H1 (cell line): ENCODE data around the gene C10orf95. TPM values are rescaled to one million over a fixed set of nuclear protein-coding genes. Genes with fewer than 3 reads are reported as not detected.

Experiments used
- CTCF ChIA-PET: fragments of 300-600 bp; sonication (Branson Sonifier 250); formaldehyde crosslinking; loops from one replicate; lab custom pipeline; 2021; ENCODE audit not compliant: partially characterized antibody; lab: Charles Lee
- POLR2A ChIA-PET: fragments of 300-600 bp; sonication (Branson Sonifier 250); formaldehyde crosslinking; loops from one replicate; lab custom pipeline; 2021; ENCODE audit warnings: inconsistent platforms; ENCODE audit not compliant: partially characterized antibody; lab: Charles Lee
- DNase-seq, 2 experiments: peaks; one replicate each; pipeline versions ENCODE4 v3.0.0 to v3.0.0-alpha.2; 2010 to 2022; ENCODE audit warnings: low spot score in 2 of 2, low read depth in 1 of 2, mixed read lengths in 1 of 2
- FAIRE-seq: peaks from 2 replicates; lab custom pipeline; 2011; peaks lifted over from hg19 to GRCh38; lab: Jason Lieb, UNC
- H2AFZ ChIP-seq: 2 replicates; pipeline ENCODE4 v1.8.1; 2012; ENCODE audit warnings: low read length, inconsistent platforms
- H2AK5ac ChIP-seq: 2 replicates; pipeline ENCODE4 v1.6.1; 2013; ENCODE audit warnings: low read depth, low read length
- H2BK120ac ChIP-seq: replicated peaks from 2 replicates; pipeline ENCODE3; 2013; ENCODE audit warnings: low read depth, low read length, inconsistent platforms
- H2BK12ac ChIP-seq: 2 replicates; pipeline ENCODE4 v1.6.1; 2013; ENCODE audit warnings: low read depth, low read length
- H2BK15ac ChIP-seq: 2 replicates; pipeline ENCODE4 v1.6.1; 2013; ENCODE audit warnings: low read length
- H2BK20ac ChIP-seq: 2 replicates; pipeline ENCODE4 v1.6.1; 2013; ENCODE audit warnings: low read length
- H2BK5ac ChIP-seq: 2 replicates; pipeline ENCODE4 v1.6.1; 2013; ENCODE audit warnings: low read depth, low read length
- H3K14ac ChIP-seq: 2 replicates; pipeline ENCODE4 v1.6.1; 2013; ENCODE audit warnings: inconsistent platforms; ENCODE audit not compliant: insufficient read length
- H3K18ac ChIP-seq: 2 replicates; pipeline ENCODE4 v1.6.1; 2013; ENCODE audit warnings: low read length; ENCODE audit errors: extremely low read depth
- H3K23ac ChIP-seq: 2 replicates; pipeline ENCODE4 v1.6.1; 2013; ENCODE audit warnings: inconsistent platforms; ENCODE audit not compliant: insufficient read length
- H3K23me2 ChIP-seq: 2 replicates; pipeline ENCODE4 v1.6.1; 2013; ENCODE audit warnings: low read depth, low read length
- H3K27ac ChIP-seq: 2 replicates; pipeline ENCODE4 v1.6.1; 2011; ENCODE audit warnings: low read depth, low read length, inconsistent platforms
- H3K27me3 ChIP-seq, 4 experiments: replicated peaks in 1 of 4; 1 replicate in 1 of 4; 2 replicates in 3 of 4; pipeline versions ENCODE4 v1.6.1 to v1.8.1; 2011 to 2013; ENCODE audit warnings: low read length in 3 of 4, mild to moderate bottlenecking in 3 of 4, inconsistent platforms in 2 of 4, mixed read lengths in 2 of 4, moderate library complexity in 1 of 4; ENCODE audit not compliant: control insufficient read depth in 3 of 4, insufficient read depth in 3 of 4; ENCODE audit errors: extremely low read depth in 1 of 4
- H3K36me3 ChIP-seq, 4 experiments: 2 replicates each; pipeline versions ENCODE4 v1.6.1 to v1.8.1; 2011 to 2013; ENCODE audit warnings: mild to moderate bottlenecking in 4 of 4, low read length in 3 of 4, moderate library complexity in 2 of 4, control low read depth in 1 of 4, inconsistent platforms in 1 of 4; ENCODE audit not compliant: insufficient read depth in 4 of 4, control insufficient read depth in 2 of 4
- H3K4ac ChIP-seq: replicated peaks from 2 replicates; pipeline ENCODE3; 2013; ENCODE audit warnings: low read length, low read depth, mixed read lengths, inconsistent platforms; ENCODE audit not compliant: insufficient read length
- H3K4me1 ChIP-seq, 4 experiments: replicated peaks in 1 of 4; 1 replicate in 1 of 4; 2 replicates in 3 of 4; pipeline versions ENCODE4 v1.6.1 to v1.8.1; 2011 to 2013; ENCODE audit warnings: low read length in 3 of 4, inconsistent platforms in 2 of 4, mixed read lengths in 1 of 4; ENCODE audit not compliant: insufficient read depth in 4 of 4, control insufficient read depth in 3 of 4
- H3K4me2 ChIP-seq, 2 experiments: 2 replicates each; pipeline versions ENCODE4 v1.6.1 to v1.8.1; 2011 to 2013; ENCODE audit warnings: low read depth in 2 of 2, low read length in 2 of 2, control low read depth in 1 of 2, inconsistent platforms in 1 of 2, mild to moderate bottlenecking in 1 of 2; ENCODE audit not compliant: insufficient read depth in 1 of 2
- H3K4me3 ChIP-seq, 4 experiments: fragments of 200-600, 300-600 bp in 1 of 4; sonication (generic), shearing (Covaris generic), sonication (Bioruptor Twin) in 1 of 4; 2 replicates each; pipeline versions ENCODE4 v1.5.1 to v1.8.1; 2011 to 2016; ENCODE audit warnings: low read length in 4 of 4, low read depth in 3 of 4, control low read depth in 2 of 4, inconsistent platforms in 2 of 4, mild to moderate bottlenecking in 2 of 4, mixed read lengths in 1 of 4, moderate library complexity in 1 of 4; ENCODE audit not compliant: insufficient read depth in 2 of 4; ENCODE audit errors: extremely low read depth in 1 of 4
- H3K56ac ChIP-seq: replicated peaks from 2 replicates; pipeline ENCODE3; 2013; ENCODE audit warnings: low read depth, mild to moderate bottlenecking, mixed read lengths, low read length, inconsistent platforms; ENCODE audit not compliant: insufficient read length
- H3K79me1 ChIP-seq: 2 replicates; pipeline ENCODE4 v1.6.1; 2013; ENCODE audit warnings: low read depth, low read length, control low read depth
- H3K79me2 ChIP-seq, 2 experiments: 2 replicates each; pipeline versions ENCODE4 v1.6.1 to v1.8.1; 2012 to 2013; ENCODE audit warnings: low read length in 2 of 2, mild to moderate bottlenecking in 2 of 2, inconsistent platforms in 1 of 2; ENCODE audit not compliant: insufficient read depth in 2 of 2, control insufficient read depth in 1 of 2
- H3K9ac ChIP-seq, 4 experiments: replicated peaks in 1 of 4; 1 replicate in 1 of 4; 2 replicates in 3 of 4; pipeline versions ENCODE4 v1.6.1 to v1.8.1; 2011 to 2013; ENCODE audit warnings: low read depth in 3 of 4, low read length in 3 of 4, control low read depth in 2 of 4, mild to moderate bottlenecking in 2 of 4, moderate library complexity in 2 of 4, inconsistent platforms in 1 of 4; ENCODE audit errors: extremely low read depth in 1 of 4
- H3K9me3 ChIP-seq, 2 experiments: 2 replicates each; pipeline versions ENCODE4 v1.6.1 to v1.8.1; 2012 to 2013; ENCODE audit warnings: mild to moderate bottlenecking in 2 of 2, moderate library complexity in 2 of 2, control low read depth in 1 of 2, inconsistent platforms in 1 of 2, low read depth in 1 of 2, low read length in 1 of 2, mixed read lengths in 1 of 2; ENCODE audit not compliant: insufficient read depth in 2 of 2
- H4K20me1 ChIP-seq, 2 experiments: replicated peaks in 1 of 2; 2 replicates each; pipeline versions ENCODE3 to v1.8.1; 2011 to 2013; ENCODE audit warnings: inconsistent platforms in 2 of 2, low read length in 2 of 2, mild to moderate bottlenecking in 1 of 2; ENCODE audit not compliant: insufficient read depth in 2 of 2, control insufficient read depth in 1 of 2
- H4K5ac ChIP-seq: 2 replicates; pipeline ENCODE4 v1.6.1; 2013; ENCODE audit warnings: low read length, low read depth, mixed read lengths, inconsistent platforms; ENCODE audit not compliant: insufficient read length
- H4K8ac ChIP-seq: 2 replicates; pipeline ENCODE4 v1.8.0; 2013; ENCODE audit warnings: mild to moderate bottlenecking, moderate library complexity, low read length, inconsistent platforms; ENCODE audit not compliant: insufficient read depth; ENCODE audit errors: extremely low read depth
- H4K91ac ChIP-seq: replicated peaks from 2 replicates; pipeline ENCODE3; 2013; ENCODE audit warnings: low read length, mixed read lengths, inconsistent platforms; ENCODE audit not compliant: insufficient read length
- ASH2L ChIP-seq: fragments of 200-600, 300-600 bp; sonication (generic); IDR thresholded peaks from one replicate; pipeline ENCODE4 v1.7.1; 2017; ENCODE audit warnings: low read length
- HDAC2 ChIP-seq, 2 experiments: fragments of 300-600 bp in 1 of 2; sonication (generic) in 1 of 2; IDR thresholded peaks; 2 replicates each; pipeline ENCODE4 v1.6.1; 2011 to 2012; ENCODE audit warnings: low read depth in 2 of 2, low read length in 2 of 2, mild to moderate bottlenecking in 2 of 2, moderate library complexity in 2 of 2, borderline replicate concordance in 1 of 2, inconsistent platforms in 1 of 2
- JUN ChIP-seq: IDR thresholded peaks from 2 replicates; pipeline ENCODE4 v1.6.1; 2011; ENCODE audit warnings: low read depth, mild to moderate bottlenecking, improper control_type of control experiment, low read length
- JUND ChIP-seq: IDR thresholded peaks from 2 replicates; pipeline ENCODE4 v1.6.1; 2011; ENCODE audit warnings: mild to moderate bottlenecking, improper control_type of control experiment, low read length
- KDM4A ChIP-seq: IDR thresholded peaks from one replicate; pipeline ENCODE4 v1.7.1; 2012; ENCODE audit warnings: low read depth, mild to moderate bottlenecking, moderate library complexity, low read length, inconsistent platforms; ENCODE audit not compliant: severe bottlenecking
- POU5F1 ChIP-seq: IDR thresholded peaks from 2 replicates; pipeline ENCODE4 v1.6.1; 2011; ENCODE audit warnings: low read depth, mild to moderate bottlenecking, low read length, moderate library complexity
- RXRA ChIP-seq: IDR thresholded peaks from 2 replicates; pipeline ENCODE4 v1.6.1; 2011; ENCODE audit warnings: low read depth, mild to moderate bottlenecking, low read length, moderate library complexity; ENCODE audit not compliant: insufficient read depth
- SAP30 ChIP-seq: fragments of 300-600 bp; sonication (generic); IDR thresholded peaks from 2 replicates; pipeline ENCODE4 v1.7.1; 2012; ENCODE audit warnings: low read length, moderate library complexity, mild to moderate bottlenecking, inconsistent platforms; ENCODE audit not compliant: insufficient read depth, insufficient replicate concordance
- SIRT6 ChIP-seq: IDR thresholded peaks from one replicate; pipeline ENCODE4 v1.7.1; 2012; ENCODE audit warnings: low read length, inconsistent platforms
- SP2 ChIP-seq: IDR thresholded peaks from 2 replicates; pipeline ENCODE4 v1.6.1; 2012; ENCODE audit warnings: mild to moderate bottlenecking, low read length, inconsistent platforms
- SRF ChIP-seq: IDR thresholded peaks from 2 replicates; pipeline ENCODE4 v1.6.1; 2011; ENCODE audit warnings: mild to moderate bottlenecking, low read depth, low read length, moderate library complexity
- TCF12 ChIP-seq: IDR thresholded peaks from 2 replicates; pipeline ENCODE4 v1.6.1; 2011; ENCODE audit warnings: low read depth, mild to moderate bottlenecking, low read length
- WGBS, 2 experiments: shearing (Covaris generic) in 1 of 2; methylation state at CpG; one replicate each; pipeline versions ENCODE4 v1.1.6 to v1.1.7; 2013 to 2015; ENCODE audit warnings: low lambda C conversion rate in 2 of 2, mixed read lengths in 2 of 2, inconsistent platforms in 1 of 2, low coverage in 1 of 2, missing lambda C conversion rate in 1 of 2; ENCODE audit not compliant: insufficient replicate concordance in 2 of 2, insufficient coverage in 1 of 2, insufficient read length in 1 of 2; ENCODE audit errors: extremely low coverage in 1 of 2, missing lambda C conversion rate in 1 of 2; 5-methylcytosine and 5-hydroxymethylcytosine counted together
- polyA plus RNA-seq, 7 experiments: library from polyadenylated mRNA; depleted of rRNA in 3 of 7; stranded (reverse) in 5 of 7; unstranded in 2 of 7; fragments of >200 nt in 5 of 7; fragments of 200-250 nt in 2 of 7; gene quantifications; 1 replicate in 5 of 7; 2 replicates in 1 of 7; 4 replicates in 1 of 7; pipeline versions ENCODE4 v1.2.1 to v1.2.3, GENCODE V29; 2011 to 2013; ENCODE audit warnings: missing spikeins in 2 of 7, mixed read lengths in 2 of 7
- total RNA-seq: library from RNA; stranded (reverse); fragmentation: NEBNext Ultra II Directional; extraction: Animal tissue kit (Norgen Biotek cat#: 25700); gene quantifications from 2 replicates; pipeline ENCODE4 v1.2.1, GENCODE V29; 2021

The C10orf95 gene
- total and polyA plus RNA-seq, 2 of the 8 experiments (the other 6 are each of a cell fraction or from before 2014, with no cell fraction given) = 0.34 to 0.48 TPM

DNA sequence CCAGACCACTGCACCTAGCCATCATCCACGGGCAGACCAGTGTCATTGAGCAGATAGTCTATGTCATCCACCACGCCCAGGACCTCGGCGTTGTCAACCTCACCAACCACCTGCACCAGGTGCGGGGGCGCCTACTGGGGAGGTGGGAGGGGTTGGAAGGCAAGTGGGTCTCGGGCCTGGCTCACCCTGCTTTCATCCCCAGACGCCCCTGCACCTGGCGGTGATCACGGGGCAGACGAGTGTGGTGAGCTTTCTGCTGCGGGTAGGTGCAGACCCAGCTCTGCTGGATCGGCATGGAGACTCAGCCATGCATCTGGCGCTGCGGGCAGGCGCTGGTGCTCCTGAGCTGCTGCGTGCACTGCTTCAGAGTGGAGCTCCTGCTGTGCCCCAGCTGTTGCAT, 51.3 kb downstream of the C10orf95 start:
- Histone ChIP-seq H3K4ac (peak overlapping the region; percentile 53), H3K79me2 (no peaks in the 10 kb centered on the region), H3K18ac (peak overlapping the region; percentile 90; the same call in 1 of the 2 replicates), H2BK120ac (no peak overlapping the region), H4K5ac (peak overlapping the region; percentile 69), H4K20me1 (peaks cover 6 to 10% of the 10 kb centered on the region in 2 experiments), H3K4me1 (peaks cover 0 to 18% (median 10%) of the 10 kb centered on the region in 4 experiments; a peak in 6 of 7 replicates), H3K23ac (no peak overlapping the region), H3K4me2 (peak overlapping the region; percentile 12 to 74; a peak in 3 of 4 replicates), H3K14ac (no peak overlapping the region), H2AFZ (no peak overlapping the region), H3K79me1 (no peaks in the 10 kb centered on the region), H2BK12ac (peak overlapping the region; percentile 87; the same call in 1 of the 2 replicates), H2AK5ac (no peak overlapping the region), H3K23me2 (peaks cover 6% of the 10 kb centered on the region; the same call in 1 of the 2 replicates), H2BK5ac (0 out of 2 replicates have a peak overlapping the region, but pooled peaks have one; percentile 66), H2BK20ac (no peak overlapping the region), H3K9me3 (no peaks in the 10 kb centered on the region), H2BK15ac (peak overlapping the region; percentile 95; the same call in 1 of the 2 replicates), H3K27ac (no peak overlapping the region), H3K27me3 (peaks cover 0 to 8% (median 4%) of the 10 kb centered on the region in 4 experiments; a peak in 6 of 7 replicates), H4K8ac (peak overlapping the region; percentile 71; the same call in 1 of the 2 replicates), H3K4me3 (peak overlapping the region in 1 of 4 experiments; percentile 70; a peak in 1 of 8 replicates), H4K91ac (peak overlapping the region; percentile 81), H3K36me3 (peaks cover 2 to 13% (median 8%) of the 10 kb centered on the region in 4 experiments; a peak in 6 of 8 replicates), H3K9ac (no peak overlapping the region), H3K56ac (no peak overlapping the region)
- DNase-seq (no peak), FAIRE-seq (no peak)
- POLR2A ChIA-PET = interaction anchor here (0.6 to 6.1 kb wide), 13 partner anchors 7 to 287 kb away, joined by 3 to 38 read pairs (median 4); partner anchors contain the start of genes CUEDC2 and FBXL15
- CTCF ChIA-PET = interaction anchor here (0.7 to 16.4 kb wide), 31 partner anchors 10 to 282 kb away, joined by 3 to 357 read pairs (median 4); partner anchors contain the start of genes ELOVL3, FBXL15, PITX3 and PSD
- 90% methylated on average over 16 of the region's 17 CpGs; no CpG with 5 or more reads in 1 of the 2 experiments for WGBS, 2 experiments
- no peak for TF ChIP-seq SRF
- TF ChIP-seq JUN = no peak
- no peak for TF ChIP-seq RXRA
- TF ChIP-seq KDM4A = no peak
- no peak for TF ChIP-seq SAP30
- TF ChIP-seq TCF12 = no peak
- TF ChIP-seq POU5F1 = no peak
- no peak for TF ChIP-seq HDAC2 (IDR thresholded peaks at IDR 0.05; ENCODE audit: borderline replicate concordance in 1 of 2, low read depth in 2 of 2, low read length in 2 of 2)
- no peak for TF ChIP-seq JUND
- TF ChIP-seq SP2 = no peak
- no peak for TF ChIP-seq SIRT6
- TF ChIP-seq ASH2L = no peak
